ENCODE measurements around the gene SH3RF3. TPM values are rescaled to one million over a fixed set of nuclear protein-coding genes. Genes with fewer than 3 reads are reported as not detected.

SH3RF3 gene
- total RNA-seq, 1 donor from 2014 or later = 0.28 TPM

DNA sequence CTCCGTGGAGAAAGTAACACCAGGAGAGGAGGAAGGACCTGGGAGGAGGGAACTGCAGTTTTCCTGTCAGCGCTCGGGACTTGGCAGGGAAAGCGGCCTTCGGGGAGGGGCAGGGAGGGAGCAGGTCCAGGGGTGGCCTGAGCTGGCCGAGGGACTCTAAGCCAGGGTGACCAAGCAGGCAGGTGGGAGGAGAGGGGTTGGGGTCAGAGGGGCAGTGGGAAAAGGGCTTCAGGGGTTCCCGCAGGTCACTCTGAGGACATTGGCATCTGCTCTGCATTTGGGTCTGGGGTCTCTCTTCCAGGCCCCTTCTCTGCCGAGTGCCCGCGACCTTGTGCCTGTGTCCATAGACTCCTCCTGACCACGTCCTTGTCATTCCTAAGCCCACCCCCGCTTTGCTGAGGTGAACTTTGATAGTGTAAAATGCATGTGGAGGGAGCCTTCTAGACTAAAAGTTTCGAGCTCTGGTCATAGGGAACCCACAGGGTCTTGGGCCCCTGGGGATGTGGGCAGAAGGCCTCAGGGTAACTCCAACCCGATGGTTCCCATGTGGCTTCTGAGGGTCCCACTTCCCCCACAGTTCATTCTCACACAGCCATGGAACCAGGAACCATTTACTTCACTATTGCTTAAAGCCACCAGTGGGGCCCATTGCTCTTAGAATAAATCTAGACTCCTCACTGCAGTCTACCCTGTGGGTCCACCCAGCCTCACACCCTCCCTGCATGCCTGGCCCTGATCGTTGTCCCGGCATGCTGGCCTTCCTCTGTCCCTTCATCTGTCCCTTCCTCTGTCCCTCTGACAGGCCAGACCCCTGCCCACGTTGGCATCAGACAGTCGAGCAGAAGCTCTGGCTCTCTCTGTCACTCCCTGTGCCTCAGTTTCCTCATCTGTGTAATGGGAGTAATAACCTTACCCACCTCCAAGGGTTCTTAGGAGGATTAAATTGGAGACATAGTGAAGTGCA, 255.6 kb downstream of the SH3RF3 start:
- Mint-ChIP-seq H3K4me3 (no peak overlapping the region), H3K36me3 (no peaks in the 10 kb centered on the region), H3K9me3 (no peaks in the 10 kb centered on the region), H3K27me3 (ENCODE audit: insufficient read depth, low read depth) (peaks cover 25% of the 10 kb centered on the region), H3K4me1 (peaks cover 53% of the 10 kb centered on the region), H3K27ac (peak overlapping the region; percentile 24)
- Histone ChIP-seq H3K27ac (no peak overlapping the region), H2AFZ (replicated peaks) (no peak overlapping the region), H3K4me1 (peaks cover 23% of the 10 kb centered on the region), H3K4me2 (no peak overlapping the region), H3K9ac (no peak overlapping the region), H3F3A (ENCODE audit: low read depth) (peaks cover 13% of the 10 kb centered on the region), H4K20me1 (ENCODE audit: low read depth) (no peaks in the 10 kb centered on the region), H3K27me3 (no peaks in the 10 kb centered on the region), H3K4me3 (no peak overlapping the region), H3K36me3 (no peaks in the 10 kb centered on the region), H3K9me3 (ENCODE audit: low read depth) (no peaks in the 10 kb centered on the region), H3K79me2 (ENCODE audit: low read depth) (no peaks in the 10 kb centered on the region)
- TF ChIP-seq EZH2 (IDR thresholded peaks at IDR 0.05) = no peak
- TF ChIP-seq, protein P1, sequence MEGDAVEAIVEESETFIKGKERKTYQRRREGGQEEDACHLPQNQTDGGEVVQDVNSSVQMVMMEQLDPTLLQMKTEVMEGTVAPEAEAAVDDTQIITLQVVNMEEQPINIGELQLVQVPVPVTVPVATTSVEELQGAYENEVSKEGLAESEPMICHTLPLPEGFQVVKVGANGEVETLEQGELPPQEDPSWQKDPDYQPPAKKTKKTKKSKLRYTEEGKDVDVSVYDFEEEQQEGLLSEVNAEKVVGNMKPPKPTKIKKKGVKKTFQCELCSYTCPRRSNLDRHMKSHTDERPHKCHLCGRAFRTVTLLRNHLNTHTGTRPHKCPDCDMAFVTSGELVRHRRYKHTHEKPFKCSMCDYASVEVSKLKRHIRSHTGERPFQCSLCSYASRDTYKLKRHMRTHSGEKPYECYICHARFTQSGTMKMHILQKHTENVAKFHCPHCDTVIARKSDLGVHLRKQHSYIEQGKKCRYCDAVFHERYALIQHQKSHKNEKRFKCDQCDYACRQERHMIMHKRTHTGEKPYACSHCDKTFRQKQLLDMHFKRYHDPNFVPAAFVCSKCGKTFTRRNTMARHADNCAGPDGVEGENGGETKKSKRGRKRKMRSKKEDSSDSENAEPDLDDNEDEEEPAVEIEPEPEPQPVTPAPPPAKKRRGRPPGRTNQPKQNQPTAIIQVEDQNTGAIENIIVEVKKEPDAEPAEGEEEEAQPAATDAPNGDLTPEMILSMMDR (IDR thresholded peaks at IDR 0.05) = no peak
- no peak for TF ChIP-seq EZH2phosphoT487 (IDR thresholded peaks at IDR 0.05)
- DNase-seq (ENCODE audit: low spot score) = no peak

- Mint-ChIP-seq H3K36me3 (no peaks in the 10 kb centered on the region), H3K9me3 (no peaks in the 10 kb centered on the region), H3K4me1 (peaks cover 61% of the 10 kb centered on the region), H3K4me3 (no peak overlapping the region), H3K27ac (no peak overlapping the region), H3K27me3 (ENCODE audit: insufficient read depth, low read depth) (peaks cover 29% of the 10 kb centered on the region)
- no peak overlapping the region for H2AFZ ChIP-seq (replicated peaks)
- H3F3A ChIP-seq (ENCODE audit: low read depth) = peaks cover 13% of the 10 kb centered on the region
- H3K9ac ChIP-seq = no peak overlapping the region
- no peaks in the 10 kb centered on the region for H3K36me3 ChIP-seq
- no peak overlapping the region for H3K4me2 ChIP-seq
- TF ChIP-seq, protein P1 (IDR thresholded peaks at IDR 0.05) = no peak
- no peak for TF ChIP-seq EZH2 (IDR thresholded peaks at IDR 0.05)
- no peak for TF ChIP-seq EZH2phosphoT487 (IDR thresholded peaks at IDR 0.05)
- H3K4me1 ChIP-seq = peaks cover 23% of the 10 kb centered on the region
- no peaks in the 10 kb centered on the region for H3K27me3 ChIP-seq
- H3K4me3 ChIP-seq = no peak overlapping the region
- no peak for DNase-seq (ENCODE audit: low spot score)
- H4K20me1 ChIP-seq (ENCODE audit: low read depth) = no peaks in the 10 kb centered on the region
- H3K27ac ChIP-seq = no peak overlapping the region
- H3K9me3 ChIP-seq (ENCODE audit: low read depth) = no peaks in the 10 kb centered on the region
- no peaks in the 10 kb centered on the region for H3K79me2 ChIP-seq (ENCODE audit: low read depth)
Observed at GRCh38 chr2:109385506-109385905, 256.5 kb downstream of the SH3RF3 start.

GRCh38 chr2:109386004-109386695, 257.1 kb downstream of the SH3RF3 start:
- DNase-seq (ENCODE audit: low spot score) = peak; percentile 72
- Histone ChIP-seq H3K27ac (no peak overlapping the region), H3K4me2 (peak overlapping the region; percentile 22), H2AFZ (replicated peaks) (no peak overlapping the region), H4K20me1 (ENCODE audit: low read depth) (no peaks in the 10 kb centered on the region), H3K36me3 (no peaks in the 10 kb centered on the region), H3F3A (ENCODE audit: low read depth) (peaks cover 13% of the 10 kb centered on the region), H3K4me1 (peaks cover 23% of the 10 kb centered on the region), H3K79me2 (ENCODE audit: low read depth) (no peaks in the 10 kb centered on the region), H3K9me3 (ENCODE audit: low read depth) (no peaks in the 10 kb centered on the region), H3K9ac (no peak overlapping the region), H3K27me3 (no peaks in the 10 kb centered on the region), H3K4me3 (no peak overlapping the region)
- H3K27ac Mint-ChIP-seq = no peak overlapping the region
- TF ChIP-seq, protein P1 (IDR thresholded peaks at IDR 0.05) = no peak
- TF ChIP-seq EZH2phosphoT487 (IDR thresholded peaks at IDR 0.05) = no peak
- H3K36me3 Mint-ChIP-seq = no peaks in the 10 kb centered on the region
- peaks cover 61% of the 10 kb centered on the region for H3K4me1 Mint-ChIP-seq
- peaks cover 29% of the 10 kb centered on the region for H3K27me3 Mint-ChIP-seq (ENCODE audit: insufficient read depth, low read depth)
- no peak overlapping the region for H3K4me3 Mint-ChIP-seq
- H3K9me3 Mint-ChIP-seq = no peaks in the 10 kb centered on the region
